B cell (primary cell): ENCODE results near the gene NAIF1. TPM values are rescaled to one million over a fixed set of nuclear protein-coding genes. Genes with fewer than 3 reads are reported as not detected.

Experiments
- ATAC-seq: fragments of 200-7000 bp; cut with Tn5 transposase; one replicate; pipeline ENCODE4 v1.10.0; 2021; ENCODE audit warnings: low read depth, mild to moderate bottlenecking, moderate number of reproducible peaks, moderate library complexity
- CTCF ChIA-PET: fragments of 350-600 bp; sonication (Branson Sonifier 250); formaldehyde crosslinking; loops from one replicate; lab custom pipeline; 2021; ENCODE audit warnings: antibody characterized with exemption, inconsistent platforms; lab: Charles Lee
- POLR2A ChIA-PET: fragments of 350-600 bp; sonication (Branson Sonifier 250); formaldehyde crosslinking; loops from one replicate; lab custom pipeline; 2021; ENCODE audit warnings: antibody characterized with exemption; lab: Charles Lee
- DNase-seq: peaks from one replicate; pipeline ENCODE4 v3.0.0; 2013
- H2AFZ ChIP-seq: 2 replicates; pipeline ENCODE4 v1.6.1; 2012; ENCODE audit warnings: mild to moderate bottlenecking, low read depth, low read length; ENCODE audit not compliant: insufficient read depth, poor library complexity, severe bottlenecking
- H3K27ac ChIP-seq, 2 donors: 1 replicate in 1 of 2; 2 replicates in 1 of 2; pipeline ENCODE4 v1.5.1; 2012 to 2013; ENCODE audit warnings: low read length in 2 of 2, mild to moderate bottlenecking in 2 of 2, moderate library complexity in 1 of 2
- H3K27me3 ChIP-seq, 4 experiments: fragments of 200-600 bp in 1 of 4; sonication (generic) in 1 of 4; replicated peaks in 1 of 4; 1 replicate in 2 of 4; 2 replicates in 2 of 4; pipeline versions ENCODE4 v1.6.1 to v1.7.0; 2013 to 2016; ENCODE audit warnings: low read length in 3 of 4, mild to moderate bottlenecking in 2 of 4, mixed read lengths in 1 of 4, moderate library complexity in 1 of 4; ENCODE audit not compliant: insufficient read depth in 4 of 4, control insufficient read depth in 3 of 4; ENCODE audit errors: control extremely low read depth in 1 of 4
- H3K36me3 ChIP-seq, 2 experiments: replicated peaks in 1 of 2; 1 replicate in 1 of 2; 2 replicates in 1 of 2; pipeline versions ENCODE4 v1.6.1 to v1.7.1; 2013; ENCODE audit warnings: low read length in 1 of 2; ENCODE audit not compliant: insufficient read depth in 2 of 2, control insufficient read depth in 1 of 2; ENCODE audit errors: control extremely low read depth in 1 of 2, extremely low read depth in 1 of 2
- H3K4me1 ChIP-seq, 2 donors: fragments of 200-600 bp in 1 of 2; sonication (generic) in 1 of 2; 1 replicate in 1 of 2; 2 replicates in 1 of 2; pipeline versions ENCODE4 v1.5.1 to v1.6.1; 2013 to 2017; ENCODE audit warnings: low read length in 2 of 2; ENCODE audit not compliant: control insufficient read depth in 2 of 2, insufficient read depth in 2 of 2
- H3K4me2 ChIP-seq: replicated peaks from 2 replicates; pipeline ENCODE3; 2012; ENCODE audit warnings: mild to moderate bottlenecking, low read depth, low read length; ENCODE audit not compliant: poor library complexity, severe bottlenecking
- H3K4me3 ChIP-seq, 5 experiments: fragments of 200-600 bp in 1 of 5; sonication (generic) in 1 of 5; 1 replicate in 3 of 5; 2 replicates in 2 of 5; pipeline versions ENCODE4 v1.5.1 to v1.7.0; 2011 to 2016; ENCODE audit warnings: low read length in 4 of 5, mild to moderate bottlenecking in 4 of 5, low read depth in 2 of 5, control low read depth in 1 of 5, moderate library complexity in 1 of 5; ENCODE audit not compliant: insufficient read depth in 1 of 5; ENCODE audit errors: control extremely low read depth in 1 of 5, extremely low read depth in 1 of 5
- H3K79me2 ChIP-seq: fragments of 200-600 bp; sonication (generic); one replicate; pipeline ENCODE4 v1.6.0; 2016; ENCODE audit warnings: low read length; ENCODE audit not compliant: control insufficient read depth, insufficient read depth
- H3K9ac ChIP-seq: fragments of 200-600 bp; sonication (generic); 2 replicates; pipeline ENCODE4 v1.6.1; 2017; ENCODE audit warnings: mild to moderate bottlenecking, low read length, moderate library complexity
- H3K9me3 ChIP-seq, 3 donors: one replicate each; pipeline versions ENCODE4 v1.6.1 to v1.7.1; 2013; ENCODE audit warnings: low read length in 2 of 3; ENCODE audit not compliant: control insufficient read depth in 2 of 3, insufficient read depth in 1 of 3; ENCODE audit errors: control extremely low read depth in 1 of 3
- H4K20me1 ChIP-seq: 2 replicates; pipeline ENCODE4 v1.6.0; 2012; ENCODE audit warnings: mild to moderate bottlenecking, low read length; ENCODE audit not compliant: insufficient read depth, control insufficient read depth, poor library complexity, severe bottlenecking
- H3K27ac Mint-ChIP-seq: one replicate; pipeline ENCODE4 v1.8.0; 2021; ENCODE audit warnings: mixed read lengths
- H3K27me3 Mint-ChIP-seq: one replicate; pipeline ENCODE4 v1.8.0; 2021; ENCODE audit warnings: mixed read lengths
- H3K4me1 Mint-ChIP-seq: one replicate; pipeline ENCODE4 v1.8.0; 2021; ENCODE audit warnings: mixed read lengths
- H3K4me3 Mint-ChIP-seq: one replicate; pipeline ENCODE4 v1.8.0; 2021; ENCODE audit warnings: mixed read lengths
- H3K9me3 Mint-ChIP-seq: one replicate; pipeline ENCODE4 v1.8.0; 2022; ENCODE audit warnings: mixed read lengths; ENCODE audit not compliant: insufficient read depth
- EZH2 ChIP-seq: IDR thresholded peaks from 2 replicates; pipeline ENCODE4 v1.6.1; 2012; ENCODE audit warnings: borderline replicate concordance, low read depth, mild to moderate bottlenecking, moderate library complexity, low read length; ENCODE audit not compliant: insufficient read depth, poor library complexity, severe bottlenecking
- WGBS: methylation state at CpG from one replicate; pipeline ENCODE4 v1.1.5; 2013; ENCODE audit warnings: missing lambda C conversion rate; ENCODE audit not compliant: insufficient coverage; 5-methylcytosine and 5-hydroxymethylcytosine counted together
- intact Hi-C: fragments of 100-400 bp; cut with micrococcal nuclease; formaldehyde crosslinking; loops from one replicate; pipeline ENCODE4 v1.10.0; 2022
- polyA plus RNA-seq: library from polyadenylated mRNA; depleted of rRNA; stranded (reverse); fragments of >200 nt; gene quantifications from 2 replicates; pipeline ENCODE4 v1.2.3, GENCODE V29; 2012
- total RNA-seq, 2 donors: library from RNA; stranded (reverse); fragments of 120-200 nt in 1 of 2; gene quantifications; 1 replicate in 1 of 2; 2 replicates in 1 of 2; pipeline versions ENCODE4 v1.2.3 to v1.2.4, GENCODE V29; 2013 to 2022
- TF ChIP-seq, protein P1 (sequence below): fragments of 200-600 bp; IDR thresholded peaks from one replicate; pipeline ENCODE4 v1.8.0; 2022; ENCODE audit warnings: antibody characterized with exemption, mild to moderate bottlenecking

NAIF1 gene
- total and polyA plus RNA-seq, 2 donors (not counting 1 experiment from before 2014, with no cell fraction given) = 11.4 to 16.6 TPM

- H3K4me1 ChIP-seq = no peaks in the 10 kb centered on the region
- POLR2A ChIA-PET = no interaction called here
- H3K9me3 ChIP-seq = no peaks in the 10 kb centered on the region
- Mint-ChIP-seq H3K4me1 (no peaks in the 10 kb centered on the region), H3K27me3 (no peaks in the 10 kb centered on the region), H3K27ac (no peak overlapping the region), H3K9me3 (no peaks in the 10 kb centered on the region), H3K4me3 (no peak overlapping the region)
- H4K20me1 ChIP-seq = peaks cover 51% of the 10 kb centered on the region
- no peak overlapping the region for H3K4me3 ChIP-seq
- WGBS = 59% methylated on average over 6 of the region's 6 CpGs
- no peak overlapping the region for H2AFZ ChIP-seq
- ATAC-seq = no peak
- DNase-seq = no peak
- no peaks in the 10 kb centered on the region for H3K27me3 ChIP-seq
- H3K4me2 ChIP-seq = no peak overlapping the region
- intact Hi-C loops = no loop called here
- CTCF ChIA-PET = interaction anchor here (1.0 to 1.5 kb wide), 4 partner anchors 12 to 162 kb away, joined by 3 to 6 read pairs (median 3); partner anchors contain the start of gene NAIF1
- no peak overlapping the region for H3K9ac ChIP-seq
- no peak for TF ChIP-seq EZH2
- TF ChIP-seq, protein P1, sequence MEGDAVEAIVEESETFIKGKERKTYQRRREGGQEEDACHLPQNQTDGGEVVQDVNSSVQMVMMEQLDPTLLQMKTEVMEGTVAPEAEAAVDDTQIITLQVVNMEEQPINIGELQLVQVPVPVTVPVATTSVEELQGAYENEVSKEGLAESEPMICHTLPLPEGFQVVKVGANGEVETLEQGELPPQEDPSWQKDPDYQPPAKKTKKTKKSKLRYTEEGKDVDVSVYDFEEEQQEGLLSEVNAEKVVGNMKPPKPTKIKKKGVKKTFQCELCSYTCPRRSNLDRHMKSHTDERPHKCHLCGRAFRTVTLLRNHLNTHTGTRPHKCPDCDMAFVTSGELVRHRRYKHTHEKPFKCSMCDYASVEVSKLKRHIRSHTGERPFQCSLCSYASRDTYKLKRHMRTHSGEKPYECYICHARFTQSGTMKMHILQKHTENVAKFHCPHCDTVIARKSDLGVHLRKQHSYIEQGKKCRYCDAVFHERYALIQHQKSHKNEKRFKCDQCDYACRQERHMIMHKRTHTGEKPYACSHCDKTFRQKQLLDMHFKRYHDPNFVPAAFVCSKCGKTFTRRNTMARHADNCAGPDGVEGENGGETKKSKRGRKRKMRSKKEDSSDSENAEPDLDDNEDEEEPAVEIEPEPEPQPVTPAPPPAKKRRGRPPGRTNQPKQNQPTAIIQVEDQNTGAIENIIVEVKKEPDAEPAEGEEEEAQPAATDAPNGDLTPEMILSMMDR = no peak
- no peak overlapping the region for H3K27ac ChIP-seq
- H3K79me2 ChIP-seq = peaks cover 40% of the 10 kb centered on the region
- H3K36me3 ChIP-seq = peaks cover 6 to 70% of the 10 kb centered on the region in 2 experiments
Observed at GRCh38 chr9:128104171-128104618, 37.1 kb upstream of the NAIF1 start.

- Histone ChIP-seq H3K4me3 (no peak overlapping the region), H3K9ac (no peak overlapping the region), H3K36me3 (peaks cover 6 to 66% of the 10 kb centered on the region in 2 experiments), H3K9me3 (no peaks in the 10 kb centered on the region), H4K20me1 (peaks cover 55% of the 10 kb centered on the region), H2AFZ (no peak overlapping the region), H3K4me1 (peaks cover 0 to 1% of the 10 kb centered on the region in 2 donors), H3K4me2 (no peak overlapping the region), H3K79me2 (peaks cover 46% of the 10 kb centered on the region), H3K27me3 (no peaks in the 10 kb centered on the region), H3K27ac (no peak overlapping the region)
- ChIA-PET POLR2A (interaction anchor here (0.6 kb wide), 1 partner anchor 187 kb away, joined by 4 read pairs; the partner anchor contains the start of gene ST6GALNAC4), CTCF (interaction anchor here (1.2 to 1.5 kb wide), 4 partner anchors 12 to 161 kb away, joined by 3 to 6 read pairs (median 4); partner anchors contain the start of gene NAIF1)
- ATAC-seq (no peak), DNase-seq (no peak)
- no peaks in the 10 kb centered on the region for H3K27me3 Mint-ChIP-seq
- intact Hi-C loops = no loop called here
- no peak overlapping the region for H3K27ac Mint-ChIP-seq
- H3K4me1 Mint-ChIP-seq = peaks cover under 1% of the 10 kb centered on the region
- no peaks in the 10 kb centered on the region for H3K9me3 Mint-ChIP-seq
- no peak overlapping the region for H3K4me3 Mint-ChIP-seq
- TF ChIP-seq EZH2 = no peak
- TF ChIP-seq, protein P1 = no peak
- WGBS = 44% methylated on average over 8 of the region's 8 CpGs
Observed at GRCh38 chr9:128103589-128103962, 36.5 kb upstream of the NAIF1 start.
